Upper lobe of left lung (tissue), 6 donors: Measurements from ENCODE around the gene ALLC. TPM values are rescaled to one million over a fixed set of nuclear protein-coding genes. Genes with fewer than 3 reads are reported as not detected.

Source experiments
- ATAC-seq, 2 donors: fragments of 200-7000 bp; cut with Tn5 transposase; one replicate each; pipeline ENCODE4 v1.9.1; 2022; ENCODE audit warnings: mild to moderate bottlenecking in 2 of 2, moderate library complexity in 2 of 2; ENCODE audit not compliant: low FRiP score in 2 of 2
- DNase-seq, 2 donors: peaks; one replicate each; pipeline ENCODE4 v3.0.0-alpha.2; 2019 to 2020
- H3K27ac ChIP-seq, 4 donors: fragments of 200-600 bp; sonication (generic); one replicate each; pipeline ENCODE4 v1.5.1; 2016 to 2019
- H3K27me3 ChIP-seq, 4 donors: fragments of 200-600 bp; sonication (generic); one replicate each; pipeline ENCODE4 v1.5.1; 2017 to 2019
- H3K36me3 ChIP-seq, 4 donors: fragments of 200-600 bp; sonication (generic); one replicate each; pipeline ENCODE4 v1.5.1; 2016 to 2019
- H3K4me1 ChIP-seq, 4 donors: fragments of 200-600 bp; sonication (generic); one replicate each; pipeline ENCODE4 v1.5.1; 2018 to 2019
- H3K4me3 ChIP-seq, 4 donors: fragments of 200-600 bp; sonication (generic); one replicate each; pipeline ENCODE4 v1.5.1; 2017 to 2019; ENCODE audit warnings: mild to moderate bottlenecking in 2 of 4, moderate library complexity in 1 of 4
- H3K9me3 ChIP-seq, 4 donors: fragments of 200-600 bp; sonication (generic); one replicate each; pipeline ENCODE4 v1.5.1; 2018 to 2019
- EP300 ChIP-seq, 4 donors: sonication (generic); formaldehyde crosslinking; IDR thresholded peaks; one replicate each; pipeline ENCODE4 v1.5.1; 2017; ENCODE audit warnings: antibody characterized with exemption in 4 of 4, control low read depth in 2 of 4
- POLR2A ChIP-seq, 4 donors: fragments of 450-650 bp; IDR thresholded peaks; one replicate each; pipeline ENCODE4 v1.5.1; 2016 to 2017; ENCODE audit warnings: antibody characterized with exemption in 4 of 4, mild to moderate bottlenecking in 2 of 4
- POLR2AphosphoS5 ChIP-seq, 2 donors: sonication (generic); formaldehyde crosslinking; IDR thresholded peaks; one replicate each; pipeline ENCODE4 v1.5.1; 2017; ENCODE audit warnings: antibody characterized with exemption in 2 of 2
- WGBS, 2 donors: methylation state at CpG; one replicate each; pipeline ENCODE4 v1.1.5; 2017 to 2018; 5-methylcytosine and 5-hydroxymethylcytosine counted together
- total RNA-seq, 6 donors: library from RNA; depleted of rRNA in 4 of 6; stranded (reverse); fragments of >200 nt in 4 of 6; gene quantifications; one replicate each; pipeline versions ENCODE4 v1.1.0 to v1.2.1, GENCODE V29; 2016 to 2021
- TF ChIP-seq, protein P1 (sequence below), 6 experiments: fragments of 450-650 bp in 4 of 6; fragments of 200-600 bp in 2 of 6; sonication (generic) in 2 of 6; IDR thresholded peaks; one replicate each; pipeline ENCODE4 v1.5.1; 2016 to 2019; ENCODE audit warnings: antibody characterized with exemption in 6 of 6
- donor health status: DM: no; HTN: no; CAD: no; lungs with moderate emphysema.
- donor health status: DM: no; HTN: yes; CAD: no; lungs with severe emphysema.

Gene ALLC
- total RNA-seq, 6 donors from 2014 or later, result not detected

- Histone ChIP-seq H3K9me3 (no peaks in the 10 kb centered on the region), H3K27me3 (no peaks in the 10 kb centered on the region), H3K36me3 (no peaks in the 10 kb centered on the region), H3K27ac (no peak overlapping the region), H3K4me3 (no peak overlapping the region), H3K4me1 (peaks cover 9 to 15% (median 12%) of the 10 kb centered on the region in 4 donors)
- no peak for TF ChIP-seq POLR2AphosphoS5 (IDR thresholded peaks at IDR 0.05)
- TF ChIP-seq, protein P1, sequence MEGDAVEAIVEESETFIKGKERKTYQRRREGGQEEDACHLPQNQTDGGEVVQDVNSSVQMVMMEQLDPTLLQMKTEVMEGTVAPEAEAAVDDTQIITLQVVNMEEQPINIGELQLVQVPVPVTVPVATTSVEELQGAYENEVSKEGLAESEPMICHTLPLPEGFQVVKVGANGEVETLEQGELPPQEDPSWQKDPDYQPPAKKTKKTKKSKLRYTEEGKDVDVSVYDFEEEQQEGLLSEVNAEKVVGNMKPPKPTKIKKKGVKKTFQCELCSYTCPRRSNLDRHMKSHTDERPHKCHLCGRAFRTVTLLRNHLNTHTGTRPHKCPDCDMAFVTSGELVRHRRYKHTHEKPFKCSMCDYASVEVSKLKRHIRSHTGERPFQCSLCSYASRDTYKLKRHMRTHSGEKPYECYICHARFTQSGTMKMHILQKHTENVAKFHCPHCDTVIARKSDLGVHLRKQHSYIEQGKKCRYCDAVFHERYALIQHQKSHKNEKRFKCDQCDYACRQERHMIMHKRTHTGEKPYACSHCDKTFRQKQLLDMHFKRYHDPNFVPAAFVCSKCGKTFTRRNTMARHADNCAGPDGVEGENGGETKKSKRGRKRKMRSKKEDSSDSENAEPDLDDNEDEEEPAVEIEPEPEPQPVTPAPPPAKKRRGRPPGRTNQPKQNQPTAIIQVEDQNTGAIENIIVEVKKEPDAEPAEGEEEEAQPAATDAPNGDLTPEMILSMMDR (IDR thresholded peaks at IDR 0.05), result no peak
- no peak for TF ChIP-seq EP300 (IDR thresholded peaks at IDR 0.05)
- no peak for TF ChIP-seq POLR2A (IDR thresholded peaks at IDR 0.05)
- WGBS, 2 donors, result 94 to 97% methylated on average over 6 to 9 of the region's 9 CpGs
- DNase-seq, result no peak
- ATAC-seq, result no peak
Observed at GRCh38 chr2:3652896-3653625, 4.9 kb upstream of the ALLC start.

- H3K9me3 ChIP-seq, result no peaks in the 10 kb centered on the region
- ATAC-seq (no peak), DNase-seq (no peak)
- H3K36me3 ChIP-seq, result no peaks in the 10 kb centered on the region
- H3K4me3 ChIP-seq, result no peak overlapping the region
- H3K27me3 ChIP-seq, result no peaks in the 10 kb centered on the region
- TF ChIP-seq, protein P1 (IDR thresholded peaks at IDR 0.05), result no peak
- no peak for TF ChIP-seq EP300 (IDR thresholded peaks at IDR 0.05)
- no peak for TF ChIP-seq POLR2AphosphoS5 (IDR thresholded peaks at IDR 0.05)
- TF ChIP-seq POLR2A (IDR thresholded peaks at IDR 0.05), result no peak
- peaks cover 9 to 15% (median 12%) of the 10 kb centered on the region in 4 donors for H3K4me1 ChIP-seq
- 66 to 80% methylated on average over 8 to 10 of the region's 10 CpGs for WGBS, 2 donors
- H3K27ac ChIP-seq, result no peak overlapping the region
Observed at GRCh38 chr2:3654011-3654410, 4.0 kb upstream of the ALLC start.

DNA sequence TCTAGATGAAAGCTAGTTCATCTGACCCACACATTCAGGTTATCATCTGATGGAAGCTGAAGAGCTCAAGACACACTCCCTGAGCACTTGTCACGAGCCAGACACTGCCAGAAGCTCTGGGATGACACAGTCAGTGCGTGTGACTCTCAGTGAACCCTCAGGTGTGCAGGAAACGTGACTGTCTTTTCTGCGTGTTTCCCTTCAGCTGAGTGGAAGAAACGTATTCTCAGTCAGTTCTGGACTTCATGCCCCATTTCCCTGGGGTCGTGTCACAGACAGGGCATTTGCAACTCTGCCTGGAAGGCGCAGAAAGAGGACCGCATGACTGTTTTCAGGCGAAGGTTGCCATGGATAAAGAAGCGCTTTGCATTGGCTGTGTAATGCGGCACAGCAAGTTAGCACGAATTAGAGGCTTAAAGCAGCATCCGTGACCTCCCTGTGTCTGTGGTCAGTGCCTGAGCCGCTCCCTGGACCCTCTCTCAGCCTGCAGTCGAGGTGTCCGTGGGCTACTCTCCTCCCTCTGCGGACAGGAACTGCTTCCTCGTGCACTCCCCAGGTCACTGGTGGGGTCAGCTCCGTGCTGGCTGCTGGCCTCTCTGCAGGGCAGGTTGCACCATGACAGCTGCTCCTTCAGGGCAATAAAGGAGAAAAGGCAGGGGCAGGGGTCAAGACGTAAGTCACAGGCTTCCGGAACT is 3.3 kb upstream of the ALLC start:
- Histone ChIP-seq H3K9me3 (no peaks in the 10 kb centered on the region), H3K4me1 (peaks cover 9 to 15% (median 12%) of the 10 kb centered on the region in 4 donors), H3K27me3 (no peaks in the 10 kb centered on the region), H3K27ac (no peak overlapping the region), H3K36me3 (no peaks in the 10 kb centered on the region), H3K4me3 (no peak overlapping the region)
- ATAC-seq, result no peak
- no peak for DNase-seq
- WGBS, 2 donors, result 80 to 84% methylated on average over 9 to 21 of the region's 21 CpGs
- no peak for TF ChIP-seq POLR2AphosphoS5 (IDR thresholded peaks at IDR 0.05)
- no peak for TF ChIP-seq EP300 (IDR thresholded peaks at IDR 0.05)
- no peak for TF ChIP-seq POLR2A (IDR thresholded peaks at IDR 0.05)
- TF ChIP-seq, protein P1 (IDR thresholded peaks at IDR 0.05), result no peak

DNA sequence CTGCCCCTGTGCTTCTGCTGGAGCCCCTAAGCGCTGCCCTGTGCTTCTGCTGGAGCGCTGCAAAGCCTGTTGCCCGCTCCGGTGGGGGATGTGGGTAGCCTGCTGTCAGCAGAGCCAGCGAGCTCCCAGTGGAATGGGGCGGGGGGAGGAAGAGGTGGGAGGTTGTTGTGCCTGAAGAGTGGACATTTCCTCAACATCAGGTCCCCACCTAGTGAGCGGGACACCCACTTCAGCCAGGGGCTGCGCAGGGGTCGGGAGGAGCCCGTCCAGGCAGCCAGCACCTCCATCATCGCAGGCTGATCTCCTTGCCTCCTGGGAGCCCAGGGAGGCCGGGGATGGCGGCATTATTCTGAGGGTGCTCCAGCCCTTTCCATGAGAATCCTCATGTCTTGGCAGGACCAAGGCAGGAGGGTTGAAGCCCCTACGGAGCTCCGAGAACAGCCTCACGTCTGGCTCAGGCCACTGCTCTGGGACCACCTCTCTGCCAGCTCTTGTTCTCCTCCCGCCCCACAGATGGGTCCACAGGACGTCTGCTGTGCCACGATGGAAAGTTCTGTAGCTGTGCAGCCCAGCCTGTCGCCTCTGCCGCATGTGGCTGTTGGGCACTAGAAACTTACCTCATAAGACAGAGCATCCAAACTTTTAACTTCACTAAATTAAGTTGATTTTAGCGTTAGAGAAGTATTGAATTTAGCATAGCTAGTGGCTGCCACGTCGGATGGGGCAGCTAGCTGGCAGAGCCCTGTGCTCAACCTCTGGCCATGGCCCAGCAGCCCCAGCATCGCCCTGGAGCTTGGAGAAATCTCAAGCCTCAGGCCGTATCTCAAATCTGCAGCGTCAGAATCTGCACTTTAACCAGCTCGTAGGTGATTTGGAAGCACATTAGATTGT is 1.9 kb upstream of the ALLC start:
- WGBS, 2 donors, result 88 to 92% methylated on average over 17 to 28 of the region's 28 CpGs
- Histone ChIP-seq H3K4me3 (no peak overlapping the region), H3K27ac (no peak overlapping the region), H3K9me3 (no peaks in the 10 kb centered on the region), H3K27me3 (no peaks in the 10 kb centered on the region), H3K36me3 (no peaks in the 10 kb centered on the region), H3K4me1 (peaks cover 8 to 9% (median 8%) of the 10 kb centered on the region in 4 donors)
- ATAC-seq (no peak), DNase-seq (no peak)
- TF ChIP-seq, protein P1 (IDR thresholded peaks at IDR 0.05), result no peak
- TF ChIP-seq EP300 (IDR thresholded peaks at IDR 0.05), result no peak
- TF ChIP-seq POLR2AphosphoS5 (IDR thresholded peaks at IDR 0.05), result no peak
- no peak for TF ChIP-seq POLR2A (IDR thresholded peaks at IDR 0.05)
